HG02870 (cell line): ENCODE results near the gene CSN1S1.
"Not testable (repeated sequence)": the region's sequence is repeated elsewhere in the genome, so short reads cannot be mapped to it uniquely, and the experiment has no call there.

ENCODE experiments used
- ATAC-seq: cut with Tn5 transposase; IDR thresholded peaks from one replicate; pipeline ENCODE4 v1.9.1; 2021; ENCODE audit warnings: mild to moderate bottlenecking, moderate library complexity; ENCODE audit not compliant: unreplicated experiment

The CSN1S1 gene, protein sequence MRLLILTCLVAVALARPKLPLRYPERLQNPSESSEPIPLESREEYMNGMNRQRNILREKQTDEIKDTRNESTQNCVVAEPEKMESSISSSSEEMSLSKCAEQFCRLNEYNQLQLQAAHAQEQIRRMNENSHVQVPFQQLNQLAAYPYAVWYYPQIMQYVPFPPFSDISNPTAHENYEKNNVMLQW

GRCh38 chr4:69930768-69931167, at the start of gene CSN1S1:
CSN1S1 (plus strand) TSS chr4:69931068; CDS start chr4:69932556, 1,488 bp downstream.
- ATAC-seq = no peak

DNA sequence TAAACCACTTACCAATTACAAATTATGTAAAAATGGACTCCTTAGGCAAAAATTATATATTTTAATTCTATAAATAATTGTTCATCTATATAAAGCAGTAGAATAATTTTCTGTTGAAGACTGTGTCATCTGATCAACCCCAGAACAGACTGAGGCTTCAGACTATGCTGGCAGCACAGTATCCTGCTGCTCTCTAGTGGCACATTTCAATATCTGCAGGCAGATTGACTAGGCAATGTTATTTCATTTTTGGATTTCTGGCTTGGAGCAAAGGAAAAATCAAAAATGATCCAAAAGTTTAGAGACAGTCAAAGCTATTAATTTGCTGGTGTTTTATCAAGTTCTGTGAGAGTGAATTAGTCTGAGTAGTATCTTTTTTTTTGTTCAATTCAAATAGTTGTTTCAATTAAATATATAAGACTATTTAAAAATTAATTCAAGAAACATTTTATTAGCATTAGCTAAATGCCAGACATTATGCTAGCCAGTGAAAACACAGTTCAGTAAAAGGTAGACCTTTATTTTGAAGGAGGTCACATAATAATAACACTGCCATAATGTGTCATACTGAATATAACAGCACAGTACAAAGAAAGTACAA, 49.6 kb upstream of the CSN1S1 start:
- ATAC-seq = peak; percentile 87

- ATAC-seq = no peak
Measured at GRCh38 chr4:69882150-69882549, 48.7 kb upstream of the CSN1S1 start.

GRCh38 chr4:69888336-69888735, 42.5 kb upstream of the CSN1S1 start:
- ATAC-seq = no peak

DNA sequence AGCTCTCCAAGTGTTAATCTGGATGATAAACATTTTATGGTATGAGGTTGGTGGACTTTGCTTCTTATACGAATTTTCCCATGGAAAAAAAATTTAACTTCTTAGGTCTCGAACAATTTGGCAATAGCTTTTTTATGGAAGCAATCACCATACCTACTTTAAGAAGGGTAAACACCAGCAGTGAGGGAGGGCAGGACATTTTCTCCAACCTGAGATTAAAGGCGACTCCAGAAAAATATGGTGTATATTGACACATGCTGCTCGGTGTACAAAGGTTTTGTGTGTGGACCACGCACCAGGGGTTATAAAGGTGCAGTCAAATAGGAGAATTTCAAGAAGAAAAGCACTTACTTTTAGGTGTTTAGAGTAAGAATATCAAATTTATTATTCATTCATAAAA, 36.7 kb upstream of the CSN1S1 start:
- ATAC-seq = no peak

- ATAC-seq = no peak
Measured at GRCh38 chr4:69894721-69895120, 36.1 kb upstream of the CSN1S1 start.

DNA sequence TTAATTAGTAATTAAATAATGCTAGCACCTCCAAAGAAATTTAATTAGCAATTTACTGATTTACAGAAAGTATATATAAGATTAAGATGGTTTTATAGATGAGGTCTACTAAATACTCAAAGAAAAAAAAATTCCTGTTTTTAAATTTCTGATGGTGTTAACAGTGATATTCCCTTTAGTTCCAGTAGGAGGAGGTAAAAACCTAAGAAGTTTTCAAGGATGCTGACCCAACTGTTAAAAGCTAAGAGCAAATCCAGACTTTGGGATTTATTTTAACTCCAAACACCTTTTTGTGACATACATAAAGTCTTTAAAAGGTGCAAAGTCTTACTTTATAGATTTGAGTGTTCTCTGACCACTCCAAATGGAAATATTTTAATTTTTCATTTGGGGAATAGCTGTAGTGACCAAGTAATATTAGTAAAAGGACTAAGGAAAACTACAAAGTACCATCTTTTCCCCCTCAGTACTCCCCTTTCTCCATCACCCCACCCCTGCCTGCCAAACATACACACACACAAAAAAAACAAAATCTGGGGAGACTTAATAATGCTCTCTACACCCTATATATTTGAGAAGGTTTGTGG, 34.2 kb upstream of the CSN1S1 start:
- no peak for ATAC-seq

- no peak for ATAC-seq
Measured at GRCh38 chr4:69907151-69907550, 23.7 kb upstream of the CSN1S1 start.

DNA sequence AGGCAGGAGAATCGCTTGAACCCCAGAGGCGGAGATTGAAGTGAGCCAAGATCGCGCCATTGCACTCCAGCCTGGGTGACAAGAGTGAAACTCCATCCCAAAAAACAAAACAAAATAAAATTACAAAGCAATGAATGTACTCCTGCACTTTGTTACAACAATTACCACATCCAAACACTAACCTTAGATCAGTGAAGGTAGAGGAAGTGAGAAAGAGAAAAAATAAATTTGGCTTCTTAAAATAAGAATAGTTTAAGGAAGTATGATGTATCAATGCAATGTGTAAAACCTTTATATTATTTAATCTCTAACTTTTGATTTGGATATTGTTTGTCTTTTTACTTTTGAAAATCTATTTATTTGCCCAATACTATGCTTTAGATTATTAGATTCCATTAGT, 21.7 kb upstream of the CSN1S1 start:
- no peak for ATAC-seq

GRCh38 chr4:69910016-69910782, 20.7 kb upstream of the CSN1S1 start:
- peak; percentile 95 for ATAC-seq

- ATAC-seq = no peak
Measured at GRCh38 chr4:69920874-69921273, 10.0 kb upstream of the CSN1S1 start.

GRCh38 chr4:69923782-69924410, 7.0 kb upstream of the CSN1S1 start:
- ATAC-seq = not testable (repeated sequence)

- ATAC-seq = no peak
Measured at GRCh38 chr4:69934150-69934549, 3.3 kb downstream of the CSN1S1 start.

DNA sequence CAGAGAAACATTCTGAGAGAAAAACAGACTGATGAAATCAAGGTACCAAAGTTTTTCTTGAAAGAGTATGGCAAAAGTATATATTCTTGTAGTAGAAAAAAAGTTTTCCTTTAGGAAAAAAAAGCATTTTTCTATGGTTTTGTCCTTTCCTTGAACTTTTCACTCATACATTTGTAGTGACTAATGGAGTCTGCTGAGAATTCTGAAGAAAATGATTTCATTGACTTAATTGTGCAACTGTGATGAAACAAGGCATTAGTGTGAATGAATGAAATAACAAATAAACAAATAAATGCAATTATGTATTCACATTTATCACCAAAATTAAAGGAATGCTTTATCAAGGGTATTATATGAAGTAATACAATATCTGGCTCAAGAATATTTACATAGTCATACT, 5.7 kb downstream of the CSN1S1 start:
- no peak for ATAC-seq

DNA sequence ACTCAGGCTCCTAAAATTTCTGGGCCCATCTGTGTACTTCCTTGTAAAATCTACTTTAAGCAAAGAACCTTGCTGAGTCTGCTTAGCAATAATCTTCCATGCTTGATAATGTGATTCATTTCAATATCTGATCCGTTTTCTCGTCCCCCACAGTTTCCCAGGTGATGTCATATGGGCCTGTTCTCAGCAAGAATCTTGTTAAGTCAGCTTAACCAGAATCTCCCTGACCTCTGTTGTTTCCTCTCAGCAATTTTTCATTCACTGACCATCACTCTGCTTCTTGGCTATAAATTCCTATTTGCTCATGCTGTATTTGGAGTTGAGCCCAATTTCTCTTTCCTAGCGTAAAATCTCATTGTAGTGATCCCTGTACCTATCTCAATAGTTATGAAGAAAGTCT, 20.7 kb downstream of the CSN1S1 start:
- ATAC-seq = no peak

GRCh38 chr4:69957209-69957608, 26.3 kb downstream of the CSN1S1 start:
- no peak for ATAC-seq

GRCh38 chr4:69965628-69966027, 34.8 kb downstream of the CSN1S1 start, which contains the start of gene CSN2:
CSN2 (minus strand) TSS chr4:69965728; CDS start chr4:69960995, 4,733 bp downstream.
- no peak for ATAC-seq

- ATAC-seq = no peak
Measured at GRCh38 chr4:69970071-69970470, 39.2 kb downstream of the CSN1S1 start.

GRCh38 chr4:69974631-69975030, 43.8 kb downstream of the CSN1S1 start:
- no peak for ATAC-seq

DNA sequence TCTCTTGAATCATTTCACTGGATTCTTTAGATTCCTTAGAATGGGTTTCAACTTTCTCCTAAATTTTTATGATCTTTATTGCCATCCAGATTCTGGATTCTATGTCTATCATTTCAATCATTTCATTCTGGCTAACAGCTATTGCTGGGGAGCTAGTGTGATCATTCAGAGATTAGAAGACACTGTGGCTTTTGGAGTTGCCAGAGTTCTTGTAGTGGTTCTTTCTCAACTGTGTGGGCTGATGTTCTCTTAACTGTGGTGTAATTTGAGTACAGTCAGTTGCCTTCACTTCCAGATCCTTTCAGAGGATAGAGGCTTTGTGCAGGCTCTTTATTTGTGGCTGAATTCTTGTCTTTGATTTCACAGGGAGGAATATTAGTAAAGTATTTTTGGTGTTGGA, 46.7 kb downstream of the CSN1S1 start:
- no peak for ATAC-seq

DNA sequence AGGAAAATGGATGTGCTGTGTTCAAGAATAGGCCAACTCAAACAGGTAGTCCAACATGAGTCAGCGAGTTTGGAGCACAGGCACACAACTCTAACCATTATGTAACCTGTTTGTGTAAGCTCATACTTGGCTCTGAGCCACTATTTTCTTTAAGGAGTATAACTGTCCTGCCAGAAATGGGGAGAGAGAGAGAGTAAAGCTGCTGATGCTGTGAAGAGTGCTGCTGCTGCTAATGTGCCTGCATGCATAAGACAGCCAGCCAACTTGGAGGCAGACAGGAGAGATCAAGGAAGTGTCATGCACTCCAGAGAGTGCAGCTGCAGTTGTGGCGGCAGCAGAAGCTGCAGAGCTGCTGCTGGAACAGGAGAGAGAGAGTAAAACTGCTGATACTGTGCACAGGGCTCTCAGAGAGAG, 53.2 kb downstream of the CSN1S1 start:
- ATAC-seq = peak; percentile 84
